Uterus (tissue), 4 donors: ENCODE measurements around the gene NEURL1. TPM values are rescaled to one million over a fixed set of nuclear protein-coding genes. Genes with fewer than 3 reads are reported as not detected.

ENCODE experiments used
- DNase-seq, 2 donors: peaks; one replicate each; pipeline ENCODE4 v3.0.0-alpha.2; 2019 to 2020
- H3K27ac ChIP-seq, 2 donors: fragments of 200-600 bp; sonication (generic); 1 replicate in 1 of 2; 2 replicates in 1 of 2; pipeline ENCODE4 v1.5.1; 2016 to 2018
- H3K27me3 ChIP-seq, 2 donors: fragments of 200-600 bp; sonication (generic); one replicate each; pipeline ENCODE4 v1.5.1; 2018 to 2019; ENCODE audit warnings: control low read depth in 1 of 2
- H3K36me3 ChIP-seq, 2 donors: fragments of 200-600 bp; sonication (generic); one replicate each; pipeline ENCODE4 v1.5.1; 2019; ENCODE audit warnings: control low read depth in 1 of 2
- H3K4me1 ChIP-seq, 2 donors: fragments of 200-600 bp; sonication (generic); one replicate each; pipeline ENCODE4 v1.5.1; 2018 to 2019; ENCODE audit warnings: control low read depth in 1 of 2
- H3K4me3 ChIP-seq, 2 donors: fragments of 200-600 bp; sonication (generic); 1 replicate in 1 of 2; 2 replicates in 1 of 2; pipeline ENCODE4 v1.5.1; 2018 to 2019; ENCODE audit warnings: mild to moderate bottlenecking in 1 of 2
- H3K9me3 ChIP-seq, 2 donors: fragments of 200-600 bp; sonication (generic); one replicate each; pipeline ENCODE4 v1.5.1; 2019; ENCODE audit warnings: control low read depth in 1 of 2
- CTCF ChIP-seq, 4 experiments: fragments of 200-600 bp in 2 of 4; fragments of 450-650 bp in 2 of 4; sonication (generic) in 2 of 4; IDR thresholded peaks; one replicate each; pipeline ENCODE4 v1.5.1; 2016 to 2019; ENCODE audit warnings: antibody characterized with exemption in 4 of 4, mild to moderate bottlenecking in 2 of 4, moderate library complexity in 1 of 4
- POLR2A ChIP-seq, 2 donors: fragments of 450-650 bp; IDR thresholded peaks; one replicate each; pipeline ENCODE4 v1.6.1; 2016; ENCODE audit warnings: antibody characterized with exemption in 2 of 2, mild to moderate bottlenecking in 1 of 2, moderate library complexity in 1 of 2
- intact Hi-C: fragments of 100-400 bp; cut with DNase I; formaldehyde crosslinking; loops from one replicate; pipeline ENCODE4 v1.15.1; 2023; ENCODE audit warnings: low total_unique reads
- total RNA-seq, 4 donors: library from RNA; depleted of rRNA in 3 of 4; stranded (reverse); fragments of >200 nt in 3 of 4; gene quantifications; one replicate each; pipeline versions ENCODE4 v1.1.0 to v1.2.4, GENCODE V29; 2014 to 2023
- donor health status: DM: yes; HTN: yes; CAD: no.

The NEURL1 gene
- total RNA-seq, 4 donors from 2014 or later: 3.8 to 46.1 (median 14.1) TPM

DNA sequence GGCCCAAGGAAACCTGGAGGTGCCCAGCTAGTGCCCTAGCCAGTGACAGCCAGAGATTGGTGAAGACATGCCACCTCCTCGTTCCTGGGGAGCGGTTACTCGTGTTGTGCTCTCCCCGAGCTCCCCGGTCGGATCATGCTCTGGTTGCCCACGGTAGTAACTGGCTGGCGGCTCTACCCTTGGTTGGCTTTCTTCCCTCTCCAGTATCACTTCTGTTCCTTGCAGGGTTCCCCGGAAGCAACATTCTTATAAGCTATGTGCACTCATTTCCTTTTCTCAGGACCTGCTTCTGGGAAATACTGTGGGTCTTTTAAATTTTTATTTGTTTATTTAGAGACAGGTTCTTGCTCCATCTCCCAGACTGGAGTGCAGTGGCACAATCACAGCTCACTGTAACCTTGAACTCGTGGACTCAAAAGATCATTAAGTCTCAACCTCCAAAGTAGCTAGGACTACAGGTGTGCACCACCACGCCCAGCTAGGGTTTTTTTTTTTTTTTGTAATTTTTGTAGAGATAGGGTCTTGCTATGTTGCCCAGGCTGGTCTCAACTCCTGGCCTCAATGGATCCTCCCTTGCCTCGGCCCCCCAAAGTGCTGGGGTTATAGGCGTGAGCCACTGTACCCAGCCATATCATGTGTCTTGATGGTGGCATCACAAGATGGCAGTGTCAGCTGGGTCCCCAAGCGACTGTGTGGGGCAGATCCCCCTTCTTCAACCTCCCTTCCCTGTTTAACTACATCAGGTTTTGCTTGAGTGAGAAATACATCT is 27.9 kb upstream of the NEURL1 start:
- H3K9me3 ChIP-seq: no peaks in the 10 kb centered on the region
- H3K4me1 ChIP-seq: no peaks in the 10 kb centered on the region
- intact Hi-C loops: no loop called here
- no peak overlapping the region for H3K4me3 ChIP-seq
- no peak overlapping the region for H3K27ac ChIP-seq
- H3K36me3 ChIP-seq: no peaks in the 10 kb centered on the region
- TF ChIP-seq CTCF (IDR thresholded peaks at IDR 0.05) (no peak), POLR2A (IDR thresholded peaks at IDR 0.05) (no peak)
- no peak for DNase-seq
- H3K27me3 ChIP-seq: no peaks in the 10 kb centered on the region

GRCh38 chr10:103466734-103467133 is 26.8 kb upstream of the NEURL1 start:
- intact Hi-C loops: no loop called here
- Histone ChIP-seq H3K4me1 (no peaks in the 10 kb centered on the region), H3K9me3 (no peaks in the 10 kb centered on the region), H3K27me3 (no peaks in the 10 kb centered on the region), H3K4me3 (no peak overlapping the region), H3K27ac (no peak overlapping the region), H3K36me3 (no peaks in the 10 kb centered on the region)
- TF ChIP-seq CTCF (IDR thresholded peaks at IDR 0.05) (no peak), POLR2A (IDR thresholded peaks at IDR 0.05) (no peak)
- DNase-seq: no peak

DNA sequence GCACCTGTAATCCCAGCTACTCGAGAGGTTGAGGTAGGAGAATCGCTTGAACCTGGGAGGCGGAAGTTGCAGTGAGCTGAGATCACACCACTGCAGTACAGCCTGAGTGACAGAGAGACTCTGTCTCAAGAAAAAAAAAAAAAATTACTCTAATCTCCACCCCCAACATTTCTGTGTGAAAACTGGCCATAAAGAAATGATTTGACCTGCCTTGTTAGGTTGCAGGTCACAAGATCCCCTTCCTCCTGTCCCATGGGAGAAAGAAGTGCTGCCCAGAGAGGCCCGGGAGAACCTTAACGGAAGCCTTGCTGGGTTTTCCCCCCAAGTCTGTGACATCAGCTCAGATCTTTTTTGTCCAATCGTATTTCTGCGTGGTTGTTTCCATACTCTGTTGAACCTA is 26.1 kb upstream of the NEURL1 start:
- intact Hi-C loops: no loop called here
- H3K4me3 ChIP-seq: no peak overlapping the region
- TF ChIP-seq CTCF (IDR thresholded peaks at IDR 0.05): no peak
- TF ChIP-seq POLR2A (IDR thresholded peaks at IDR 0.05): no peak
- H3K27me3 ChIP-seq: no peaks in the 10 kb centered on the region
- H3K36me3 ChIP-seq: no peaks in the 10 kb centered on the region
- no peaks in the 10 kb centered on the region for H3K9me3 ChIP-seq
- no peaks in the 10 kb centered on the region for H3K4me1 ChIP-seq
- H3K27ac ChIP-seq: no peak overlapping the region
- no peak for DNase-seq

DNA sequence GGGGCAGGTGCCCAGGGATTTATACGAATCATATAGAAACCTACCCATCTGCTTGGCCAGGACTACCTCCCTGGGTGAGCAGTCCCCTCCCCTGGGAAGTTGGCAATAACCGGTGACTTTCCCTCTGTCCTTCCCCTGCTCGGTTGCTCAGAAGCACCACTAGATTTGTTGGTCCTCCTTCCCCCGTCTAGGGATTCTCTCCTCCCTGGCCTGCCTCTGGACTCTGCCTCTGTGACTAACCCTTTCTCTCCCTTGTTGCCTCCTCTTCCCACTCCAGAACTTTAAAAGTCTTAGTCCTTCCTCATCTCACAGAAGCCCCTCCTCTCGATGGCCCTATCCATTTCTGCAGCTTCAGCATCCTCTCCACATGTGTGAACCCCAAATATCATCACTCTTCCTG is 24.3 kb upstream of the NEURL1 start:
- Histone ChIP-seq H3K4me1 (no peaks in the 10 kb centered on the region), H3K4me3 (no peak overlapping the region), H3K27me3 (no peaks in the 10 kb centered on the region), H3K27ac (no peak overlapping the region), H3K9me3 (no peaks in the 10 kb centered on the region), H3K36me3 (no peaks in the 10 kb centered on the region)
- DNase-seq: no peak
- TF ChIP-seq CTCF (IDR thresholded peaks at IDR 0.05): no peak
- no peak for TF ChIP-seq POLR2A (IDR thresholded peaks at IDR 0.05)
- intact Hi-C loops: no loop called here

GRCh38 chr10:103470761-103471653 is 22.5 kb upstream of the NEURL1 start:
- intact Hi-C loops: no loop called here
- Histone ChIP-seq H3K36me3 (no peaks in the 10 kb centered on the region), H3K4me1 (no peaks in the 10 kb centered on the region), H3K4me3 (no peak overlapping the region), H3K27ac (peak overlapping the region in 1 of 2 donors; percentile 19), H3K27me3 (no peaks in the 10 kb centered on the region), H3K9me3 (no peaks in the 10 kb centered on the region)
- no peak for TF ChIP-seq POLR2A (IDR thresholded peaks at IDR 0.05)
- no peak for DNase-seq
